ENCODE results near the gene SNED1.

SNED1 gene

DNA sequence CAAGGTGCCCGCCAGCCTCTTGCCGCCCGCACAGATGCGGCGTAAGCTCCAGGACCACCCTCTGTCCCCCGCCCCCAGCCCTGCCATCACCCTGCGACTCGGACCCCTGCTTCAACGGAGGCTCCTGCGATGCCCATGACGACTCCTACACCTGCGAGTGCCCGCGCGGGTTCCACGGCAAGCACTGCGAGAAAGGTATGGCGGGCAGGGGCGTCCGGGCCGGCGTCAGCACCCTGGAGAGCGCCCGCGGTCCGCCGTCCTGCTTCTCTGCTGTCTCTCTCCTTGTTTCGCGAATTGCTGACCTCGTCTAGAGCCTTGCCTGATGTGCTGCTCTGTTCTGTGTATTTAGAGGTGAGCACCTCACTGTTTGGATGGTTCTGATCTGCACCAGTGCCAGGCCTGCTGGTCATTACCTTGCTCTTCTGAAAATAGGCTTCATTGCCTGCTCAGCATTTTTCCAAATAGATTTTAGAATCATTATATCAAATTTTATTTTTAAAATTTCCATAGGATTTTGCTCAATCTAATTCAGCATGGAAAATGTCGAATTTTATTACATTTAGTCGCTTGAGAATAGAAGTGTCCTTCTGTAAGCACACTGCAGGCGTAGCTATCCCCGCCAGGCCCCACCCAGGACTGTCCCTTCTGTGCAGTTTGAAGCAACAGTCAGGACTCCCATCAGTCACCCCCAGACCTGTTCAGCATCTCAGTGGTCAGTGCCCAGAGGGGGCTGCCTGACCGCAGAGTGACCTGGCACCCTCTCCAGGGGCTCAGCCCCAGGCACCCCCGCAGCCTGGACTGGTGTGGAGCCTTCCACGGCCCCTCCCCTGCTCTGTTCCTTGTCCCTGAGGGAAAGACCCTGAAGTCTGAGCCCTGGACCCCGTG lies 51.6 kb downstream of the SNED1 start:
- FAIRE-seq: no peak

DNA sequence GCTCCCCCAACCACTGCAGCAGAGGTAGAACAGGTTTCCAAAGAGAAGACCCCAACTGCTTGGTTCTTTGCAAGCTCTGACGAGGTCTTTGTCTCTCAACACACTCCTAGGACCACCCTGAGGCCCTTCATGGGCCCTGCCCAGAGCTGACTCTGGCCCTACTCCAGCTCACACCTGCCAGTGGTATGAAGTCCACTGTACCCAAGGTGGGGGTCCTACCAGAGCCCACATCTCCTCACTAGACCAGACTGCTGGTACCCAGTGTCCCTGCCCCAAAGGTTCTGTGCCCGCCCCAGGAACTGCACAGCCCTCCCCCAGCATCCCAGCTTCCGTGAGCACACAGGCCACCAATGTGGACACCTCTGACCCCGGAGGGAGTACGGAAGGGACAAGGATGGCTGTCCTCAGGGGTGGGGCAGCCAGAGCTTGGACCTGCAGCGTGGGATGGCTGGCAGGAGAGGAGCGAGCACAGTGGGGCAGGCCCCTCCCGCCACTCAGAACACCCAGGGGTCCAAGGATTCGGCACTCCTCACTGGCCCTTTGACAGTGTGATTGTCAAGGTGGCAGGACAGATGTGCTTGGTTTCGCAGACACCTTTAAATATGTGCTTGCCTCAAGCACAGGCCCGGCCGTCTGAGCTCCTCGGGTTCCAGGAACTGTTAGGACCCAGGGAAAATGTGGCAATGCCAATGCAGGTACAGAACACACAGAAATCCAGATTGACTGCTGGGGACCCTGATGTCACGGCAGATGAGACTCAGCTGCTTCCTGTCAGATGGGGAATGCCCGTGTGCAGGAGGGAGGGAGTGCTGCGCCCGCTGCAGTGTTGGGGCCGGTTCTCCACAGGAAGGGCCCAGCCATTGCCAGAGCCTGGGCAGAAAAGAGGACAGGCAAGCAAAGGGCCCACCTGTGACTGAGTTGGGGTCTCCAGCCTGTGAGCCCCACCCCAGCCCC lies 52.5 kb downstream of the SNED1 start:
- no peak for FAIRE-seq

GRCh38 chr2:241051578-241052487 lies 53.4 kb downstream of the SNED1 start:
- FAIRE-seq: no peak

- no peak for FAIRE-seq
Observed at GRCh38 chr2:241052677-241053360, 54.4 kb downstream of the SNED1 start.

- FAIRE-seq: no peak
Observed at GRCh38 chr2:241053576-241054251, 55.3 kb downstream of the SNED1 start.

- FAIRE-seq: no peak
Observed at GRCh38 chr2:241061275-241061674, 62.9 kb downstream of the SNED1 start.

DNA sequence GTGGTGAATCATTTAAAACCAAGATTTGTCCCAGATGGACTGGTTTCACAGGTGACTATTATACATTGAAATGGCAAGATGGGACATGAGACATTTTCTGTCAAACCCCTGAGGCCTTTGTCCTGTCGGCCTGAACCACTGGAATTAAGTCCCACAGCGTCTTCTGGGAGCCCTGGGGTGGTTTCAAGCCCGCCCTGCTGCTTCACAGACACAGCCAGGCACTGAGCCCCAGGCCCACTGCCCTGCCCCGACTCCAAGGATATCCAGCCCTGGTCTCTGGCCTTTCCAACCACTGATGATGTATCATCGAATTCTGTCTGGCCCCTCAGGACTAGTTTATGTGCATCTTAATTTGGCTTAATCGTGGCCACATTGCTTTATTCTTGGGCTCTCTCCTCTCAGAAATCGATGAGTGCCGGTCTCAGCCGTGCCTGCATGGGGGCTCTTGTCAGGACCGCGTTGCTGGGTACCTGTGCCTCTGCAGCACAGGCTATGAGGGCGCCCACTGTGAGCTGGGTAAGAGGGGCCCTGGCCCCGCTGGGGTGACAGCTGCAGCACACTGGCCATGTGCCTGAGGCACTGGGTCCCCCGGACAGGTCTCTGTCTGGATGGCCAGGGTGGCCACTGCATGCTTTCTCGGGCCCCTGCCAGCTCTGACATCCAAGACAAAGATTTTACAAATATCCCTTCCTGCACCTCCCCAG lies 64.1 kb downstream of the SNED1 start:
- no peak for FAIRE-seq

- no peak for FAIRE-seq
Observed at GRCh38 chr2:241063093-241063551, 64.7 kb downstream of the SNED1 start.

GRCh38 chr2:241063587-241063986 lies 65.2 kb downstream of the SNED1 start:
- FAIRE-seq: no peak

DNA sequence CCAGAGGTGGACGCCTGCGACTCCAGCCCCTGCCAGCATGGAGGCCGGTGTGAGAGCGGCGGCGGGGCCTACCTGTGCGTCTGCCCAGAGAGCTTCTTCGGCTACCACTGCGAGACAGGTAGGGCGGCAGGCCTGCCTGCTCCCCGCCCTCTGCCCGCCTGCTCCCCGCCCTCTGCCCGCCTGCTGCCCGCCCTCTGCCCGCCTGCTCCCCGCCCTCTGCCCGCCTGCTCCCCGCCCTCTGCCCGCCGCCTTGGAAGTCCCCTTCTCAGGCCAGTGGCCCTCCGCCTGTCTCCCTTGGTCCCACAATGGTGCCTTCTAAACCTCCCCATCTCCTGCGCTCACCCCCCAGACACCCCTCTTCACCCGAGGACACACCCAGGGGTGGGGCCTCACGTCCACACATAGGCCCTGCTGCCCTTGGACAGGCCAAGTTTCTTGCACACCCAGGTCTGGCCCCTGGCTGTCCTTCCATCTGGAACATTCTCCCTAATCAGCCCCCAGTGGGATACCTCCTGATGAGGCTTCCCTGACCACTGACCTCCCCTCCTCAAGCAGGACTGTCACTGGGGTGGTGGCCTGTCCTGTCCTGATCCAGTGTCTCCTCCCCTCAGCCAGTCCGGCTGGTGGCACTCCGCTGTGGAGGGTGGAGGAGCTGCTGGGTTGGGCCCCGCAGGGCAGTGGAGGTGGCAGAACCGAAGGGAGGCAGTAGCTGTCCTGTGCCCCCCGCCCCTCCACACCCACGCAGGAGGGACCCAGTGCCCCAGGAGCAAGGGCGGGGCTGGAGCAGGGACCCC lies 65.8 kb downstream of the SNED1 start:
- no peak for FAIRE-seq

DNA sequence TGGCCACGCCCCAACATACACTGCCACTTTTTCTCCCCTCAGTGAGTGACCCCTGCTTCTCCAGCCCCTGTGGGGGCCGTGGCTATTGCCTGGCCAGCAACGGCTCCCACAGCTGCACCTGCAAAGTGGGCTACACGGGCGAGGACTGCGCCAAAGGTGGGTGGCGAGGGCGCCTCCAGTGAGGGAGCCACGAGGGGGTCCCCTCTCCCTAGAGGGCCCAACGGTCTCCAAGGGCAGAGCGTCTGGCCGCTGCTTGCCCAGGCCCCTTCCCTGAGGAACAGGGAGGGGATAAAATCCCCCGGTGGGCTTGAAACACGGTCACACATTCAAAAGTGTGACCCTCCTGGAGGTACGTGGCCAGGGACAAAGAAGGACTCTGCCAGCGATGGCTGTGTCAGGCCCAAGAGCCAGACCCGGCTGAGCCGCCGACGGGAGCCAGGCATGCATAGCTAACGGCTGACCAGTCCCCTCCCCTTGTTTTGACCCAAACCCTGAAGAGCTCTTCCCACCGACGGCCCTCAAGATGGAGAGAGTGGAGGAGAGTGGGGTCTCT lies 66.5 kb downstream of the SNED1 start:
- FAIRE-seq: no peak

DNA sequence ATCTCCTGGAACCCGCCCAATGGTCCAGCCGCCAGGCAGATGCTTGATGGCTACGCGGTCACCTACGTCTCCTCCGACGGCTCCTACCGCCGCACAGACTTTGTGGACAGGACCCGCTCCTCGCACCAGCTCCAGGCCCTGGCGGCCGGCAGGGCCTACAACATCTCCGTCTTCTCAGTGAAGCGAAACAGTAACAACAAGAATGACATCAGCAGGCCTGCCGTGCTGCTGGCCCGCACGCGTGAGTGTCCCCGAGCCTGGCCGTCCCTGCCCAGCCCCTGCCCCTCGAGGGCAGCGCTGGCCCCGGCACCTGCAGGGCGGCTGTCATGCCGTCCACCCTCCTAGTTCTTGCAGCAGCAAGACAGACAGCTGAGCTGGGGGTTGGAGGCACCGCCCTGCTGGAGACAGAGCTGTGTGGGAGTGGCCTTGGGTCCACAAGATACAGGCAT lies 67.0 kb downstream of the SNED1 start:
- FAIRE-seq: no peak

DNA sequence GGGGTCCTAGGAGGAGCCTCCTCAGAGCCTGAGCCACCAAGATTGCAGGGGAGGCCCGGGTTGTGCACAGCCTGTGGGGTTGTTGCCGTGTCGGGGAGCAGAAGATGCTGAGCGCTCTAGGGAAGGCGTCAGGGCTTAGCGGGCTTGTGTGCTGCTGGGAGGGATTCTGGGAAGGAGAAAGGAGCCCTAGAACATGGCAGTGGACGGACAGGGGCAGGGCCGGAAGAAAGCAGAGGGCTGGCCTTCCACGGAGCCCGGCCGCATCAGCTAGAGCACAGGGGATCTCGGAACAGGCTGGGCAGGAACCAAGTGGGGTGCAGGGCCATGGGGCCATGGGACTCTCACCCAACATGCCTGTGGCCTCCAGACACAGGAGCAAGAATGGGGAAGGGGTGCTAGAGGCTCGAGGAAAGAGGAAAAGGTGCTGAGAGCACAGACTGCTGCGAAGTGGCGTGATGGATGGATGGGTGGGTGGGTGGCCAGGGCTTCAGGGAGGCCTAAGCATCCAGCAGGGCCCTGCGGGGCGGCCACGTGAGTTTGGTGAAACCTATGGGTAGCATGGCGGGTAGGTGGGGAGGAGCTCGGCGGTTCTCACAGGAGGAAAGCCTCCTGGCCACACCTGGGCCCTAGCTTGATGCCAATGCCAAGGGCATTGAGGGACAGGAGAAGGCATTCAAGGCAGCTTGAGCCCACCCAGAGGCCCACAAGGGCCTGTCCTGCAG lies 67.9 kb downstream of the SNED1 start:
- FAIRE-seq: no peak

DNA sequence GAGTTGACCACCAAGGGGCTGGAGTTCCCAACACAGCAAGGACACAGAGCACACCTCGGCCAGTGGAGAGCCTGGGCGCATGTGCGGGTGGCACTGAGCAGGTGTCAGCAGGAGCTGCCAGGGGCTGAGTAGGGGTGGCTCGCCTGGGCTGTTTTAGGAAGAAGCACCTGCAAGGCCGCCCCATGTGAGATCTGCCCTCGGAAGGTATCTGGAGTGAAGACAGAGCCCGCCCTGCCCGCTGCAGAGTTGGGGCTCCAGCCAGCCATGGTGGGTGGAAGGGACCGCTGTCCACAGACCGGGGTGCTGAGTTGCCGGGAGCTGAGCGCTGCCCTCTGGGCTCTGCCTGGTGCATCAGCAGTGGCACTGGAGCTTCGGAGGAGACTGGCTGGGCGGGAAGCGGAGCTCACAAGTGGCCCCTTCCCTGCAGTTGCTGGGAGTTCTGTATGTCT lies 68.5 kb downstream of the SNED1 start:
- no peak for FAIRE-seq

DNA sequence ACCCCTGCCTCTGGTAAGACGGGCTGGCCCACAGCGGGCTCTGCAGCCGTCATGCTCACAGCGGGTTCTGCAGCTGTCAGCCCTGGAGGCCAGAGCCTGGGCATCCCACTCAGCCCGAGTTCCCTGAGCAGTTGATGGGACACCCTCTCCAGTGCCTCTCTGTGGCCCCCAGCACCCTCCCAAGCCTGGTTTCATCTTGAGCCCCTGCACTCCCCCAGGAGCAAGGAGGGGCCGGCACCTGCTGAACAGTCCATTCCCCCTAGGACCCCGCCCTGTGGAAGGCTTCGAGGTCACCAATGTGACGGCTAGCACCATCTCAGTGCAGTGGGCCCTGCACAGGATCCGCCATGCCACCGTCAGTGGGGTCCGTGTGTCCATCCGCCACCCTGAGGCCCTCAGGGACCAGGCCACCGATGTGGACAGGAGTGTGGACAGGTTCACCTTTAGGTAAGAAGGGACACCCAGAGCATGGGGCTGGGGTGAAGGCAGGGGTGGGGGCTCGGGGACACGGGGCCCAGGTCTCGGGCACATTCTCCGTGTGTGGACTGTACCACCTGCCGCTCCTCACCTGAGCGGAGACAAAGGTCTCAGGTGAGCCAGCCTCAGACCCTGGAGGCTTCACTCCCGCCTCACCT lies 69.2 kb downstream of the SNED1 start:
- no peak for FAIRE-seq

GRCh38 chr2:241068136-241068941 lies 69.9 kb downstream of the SNED1 start:
- FAIRE-seq: no peak

All from A204.1 (cell line).